PC-3 (cell line): ENCODE measurements around the gene KRTAP17-1. TPM values are rescaled to one million over a fixed set of nuclear protein-coding genes. Genes with fewer than 3 reads are reported as not detected.

Experiments
- ATAC-seq: fragments of 200-7000 bp; cut with Tn5 transposase; 2 replicates; pipeline ENCODE4 v1.9.1; 2020; ENCODE audit warnings: mild to moderate bottlenecking, moderate library complexity
- Bru-seq: library from RNA; stranded (reverse); fragments of 400-500 nt; gene quantifications from one replicate; lab custom pipeline; 2021; lab: Mats Ljungman, UMichigan
- BruChase-seq, 2 experiments: library from RNA; stranded (reverse); fragments of 400-500 nt; gene quantifications; one replicate each; lab custom pipeline; 2021; lab: Mats Ljungman, UMichigan
- BruUV-seq: library from RNA; stranded (reverse); fragments of 400-500 nt; replicated peaks from 2 replicates; lab custom pipeline; 2021; lab: Mats Ljungman, UMichigan
- CTCF ChIA-PET: fragments of 300-600 bp; sonication (Branson Sonifier 250); formaldehyde crosslinking; loops from one replicate; lab custom pipeline; 2022; ENCODE audit warnings: antibody characterized with exemption; lab: Charles Lee
- POLR2A ChIA-PET: fragments of 300-600 bp; sonication (Branson Sonifier 250); formaldehyde crosslinking; loops from one replicate; lab custom pipeline; 2022; ENCODE audit warnings: antibody characterized with exemption; ENCODE audit not compliant: unreplicated experiment; lab: Charles Lee
- DNase-seq: peaks from one replicate; pipeline ENCODE4 v3.0.0-alpha.2; 2015
- H2AFZ ChIP-seq: fragments of 300-600 bp; sonication (generic); 2 replicates; pipeline ENCODE4 v1.6.0; 2016; ENCODE audit warnings: antibody characterized with exemption, low read length
- H3F3A ChIP-seq: fragments of 300-600 bp; sonication (generic); one replicate; pipeline ENCODE4 v1.6.0; 2017; ENCODE audit warnings: antibody characterized with exemption, low read length, control low read depth, mild to moderate bottlenecking; ENCODE audit not compliant: unreplicated experiment
- H3K27ac ChIP-seq: fragments of 300-600 bp; sonication (generic); 2 replicates; pipeline ENCODE4 v1.5.1; 2016; ENCODE audit warnings: mild to moderate bottlenecking, low read length
- H3K27me3 ChIP-seq: fragments of 300-600 bp; sonication (generic); 2 replicates; pipeline ENCODE4 v1.6.1; 2016; ENCODE audit warnings: low read length, mixed read lengths
- H3K36me3 ChIP-seq: fragments of 300-600 bp; sonication (generic); 2 replicates; pipeline ENCODE4 v1.6.1; 2016; ENCODE audit warnings: low read depth, mixed run types, low read length, mixed read lengths
- H3K4me1 ChIP-seq: fragments of 300-600 bp; sonication (generic); 2 replicates; pipeline ENCODE4 v1.5.1; 2016; ENCODE audit warnings: low read length; ENCODE audit not compliant: insufficient read depth
- H3K4me2 ChIP-seq: fragments of 300-600 bp; sonication (generic); 2 replicates; pipeline ENCODE4 v1.6.0; 2016; ENCODE audit warnings: low read length
- H3K4me3 ChIP-seq: fragments of 300-600 bp; sonication (generic); 2 replicates; pipeline ENCODE4 v1.5.1; 2016; ENCODE audit warnings: mild to moderate bottlenecking, low read length, mixed read lengths
- H3K79me2 ChIP-seq: fragments of 300-600 bp; sonication (generic); 2 replicates; pipeline ENCODE4 v1.6.1; 2017; ENCODE audit warnings: low read length, mixed read lengths
- H3K9ac ChIP-seq: fragments of 300-600 bp; sonication (generic); 2 replicates; pipeline ENCODE4 v1.6.0; 2016; ENCODE audit warnings: mild to moderate bottlenecking, low read length
- H3K9me2 ChIP-seq: fragments of 300-600 bp; sonication (generic); replicated peaks from 2 replicates; pipeline ENCODE4 v1.6.1; 2016; ENCODE audit warnings: mixed run types, low read length, mixed read lengths
- H3K9me3 ChIP-seq: fragments of 300-600 bp; sonication (generic); 2 replicates; pipeline ENCODE4 v1.6.1; 2016; ENCODE audit warnings: low read length, mixed read lengths
- H4K20me1 ChIP-seq: fragments of 300-600 bp; sonication (generic); 2 replicates; pipeline ENCODE4 v1.6.1; 2016; ENCODE audit warnings: low read length, mixed read lengths
- CTCF ChIP-seq: fragments of 300-600 bp; sonication (generic); conservative IDR thresholded peaks from 2 replicates; pipeline ENCODE4 v1.5.1; 2017; ENCODE audit warnings: antibody characterized with exemption, low read depth, mild to moderate bottlenecking, low read length
- EZH2 ChIP-seq: fragments of 300-600 bp; sonication (generic); IDR thresholded peaks from one replicate; pipeline ENCODE4 v1.6.1; 2017; ENCODE audit warnings: antibody characterized with exemption, mild to moderate bottlenecking, low read length; ENCODE audit not compliant: unreplicated experiment
- EZH2phosphoT487 ChIP-seq: fragments of 300-600 bp; sonication (generic); IDR thresholded peaks from 2 replicates; pipeline ENCODE4 v1.6.1; 2018; ENCODE audit warnings: mild to moderate bottlenecking, antibody characterized with exemption, low read length, borderline replicate concordance
- intact Hi-C: fragments of 100-400 bp; cut with micrococcal nuclease; formaldehyde crosslinking; loops from 2 replicates; pipeline ENCODE4 v1.9.0; 2023
- long read RNA-seq: library from polyadenylated mRNA; unstranded; transcript quantifications from one replicate; pipeline ENCODE4 v2.0.0, GENCODE V29; 2021; ENCODE audit not compliant: unreplicated experiment
- total RNA-seq: library from RNA; depleted of rRNA; stranded (reverse); fragments of >200 nt; gene quantifications from 2 replicates; pipeline ENCODE4 v1.2.3, GENCODE V29; 2014; rRNA removed

The KRTAP17-1 gene
- total RNA-seq, result not detected in 2 replicates
- Bru-seq, nascent RNA, result not detected
- BruChase-seq, experiment 1, labeled RNA remaining after a 6-hour chase, result not detected
- not detected for BruChase-seq, experiment 2, labeled RNA remaining after a 2-hour chase
- long read RNA-seq, result 0 reads

GRCh38 chr17:41315204-41315794 lies at the start of gene KRTAP17-1:
TSS of gene KRTAP17-1 (minus strand) at chr17:41315710. CDS start at chr17:41315650, 60 bp downstream.
- Histone ChIP-seq H3K4me1 (no peaks in the 10 kb centered on the region), H4K20me1 (no peaks in the 10 kb centered on the region), H3K27ac (no peak within 1 kb of the TSS), H3K79me2 (no peaks in the 10 kb centered on the region), H3K9ac (no peak within 1 kb of the TSS), H3K9me2 (no peaks in the 10 kb centered on the region), H3K36me3 (no peaks in the 10 kb centered on the region), H3K4me2 (no peak within 1 kb of the TSS), H3K9me3 (0 out of 2 replicates have a peak, but pooled peaks cover 4% of the 10 kb centered on the region), H2AFZ (no peak within 1 kb of the TSS), H3K4me3 (no peak within 1 kb of the TSS), H3F3A (no peaks in the 10 kb centered on the region), H3K27me3 (no peaks in the 10 kb centered on the region)
- TF ChIP-seq CTCF (no peak), EZH2phosphoT487 (no peak), EZH2 (no peak)
- DNase-seq, result no peak
- intact Hi-C loops, result no loop called here
- BruUV-seq, result no TSS peak
- no peak for ATAC-seq
- ChIA-PET POLR2A (no interaction called here), CTCF (no interaction called here)

GRCh38 chr17:41363881-41364280 lies 48.4 kb upstream of the KRTAP17-1 start:
- no peak for DNase-seq
- intact Hi-C loops, result no loop called here
- POLR2A ChIA-PET, result no interaction called here

More at GRCh38 chr17:41363881-41364280, 48.4 kb upstream of the KRTAP17-1 start:
- Histone ChIP-seq H2AFZ (no peak overlapping the region), H3K4me3 (no peak overlapping the region), H3K79me2 (no peaks in the 10 kb centered on the region), H3K4me1 (peaks cover 22% of the 10 kb centered on the region), H3K4me2 (no peak overlapping the region), H3K9me3 (no peaks in the 10 kb centered on the region), H3K27ac (no peak overlapping the region), H4K20me1 (no peaks in the 10 kb centered on the region), H3K9me2 (no peaks in the 10 kb centered on the region), H3K36me3 (no peaks in the 10 kb centered on the region), H3K27me3 (no peaks in the 10 kb centered on the region), H3K9ac (no peak overlapping the region), H3F3A (no peaks in the 10 kb centered on the region)
- no TSS peak for BruUV-seq
- no peak for TF ChIP-seq EZH2phosphoT487
- no peak for TF ChIP-seq CTCF
- TF ChIP-seq EZH2, result no peak
- CTCF ChIA-PET, result interaction anchor here (0.7 kb wide), 1 partner anchor 8 kb away, joined by 3 read pairs; no protein-coding TSS in a partner anchor
- no peak for ATAC-seq
